ENCODE measurements around the gene CLP1.
"Not testable (repeated sequence)": the region's sequence is repeated elsewhere in the genome, so short reads cannot be mapped to it uniquely, and the experiment has no call there.

Gene CLP1

DNA sequence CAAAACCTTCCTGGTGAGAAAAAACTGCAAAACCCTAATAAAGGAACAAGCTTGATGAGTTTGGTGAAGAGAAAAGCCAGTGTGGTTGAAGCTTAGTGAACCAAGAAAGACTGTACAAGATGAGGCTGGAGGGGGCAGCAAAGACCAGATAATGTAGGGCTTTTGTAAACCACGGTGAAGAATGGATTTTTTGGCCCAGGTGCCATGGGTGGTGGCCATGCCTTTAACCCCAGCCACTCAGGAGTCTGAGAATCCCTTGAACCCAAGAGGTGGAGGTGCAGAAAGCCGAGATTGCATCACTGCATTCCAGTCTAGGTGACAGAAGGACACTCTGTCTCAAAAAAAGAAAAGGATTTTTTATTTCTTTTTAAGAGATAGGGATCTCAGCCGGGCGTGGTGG is 5.3 kb downstream of the CLP1 start:
- H3K4me1 Mint-ChIP-seq = peaks cover 14 to 32% of the 10 kb centered on the region in 2 donors
- H3K4me3 Mint-ChIP-seq = no peak overlapping the region
- H3K36me3 Mint-ChIP-seq = peaks cover 16 to 41% of the 10 kb centered on the region in 2 donors
- H3K9me3 Mint-ChIP-seq = no peaks in the 10 kb centered on the region
- no peak for DNase-seq
- H3K27ac Mint-ChIP-seq = no peak overlapping the region
- no peaks in the 10 kb centered on the region for H3K27me3 Mint-ChIP-seq
- no peak for ATAC-seq (replicated peaks)

- Mint-ChIP-seq H3K36me3 (peaks cover 20 to 41% of the 10 kb centered on the region in 2 donors), H3K4me1 (peaks cover 9 to 29% of the 10 kb centered on the region in 2 donors), H3K9me3 (no peaks in the 10 kb centered on the region), H3K27ac (no peak overlapping the region), H3K27me3 (no peaks in the 10 kb centered on the region), H3K4me3 (no peak overlapping the region)
- ATAC-seq (replicated peaks) (no peak), DNase-seq (no peak)
These were observed 6.4 kb downstream of the CLP1 start for GRCh38 chr11:57663975-57664374.

DNA sequence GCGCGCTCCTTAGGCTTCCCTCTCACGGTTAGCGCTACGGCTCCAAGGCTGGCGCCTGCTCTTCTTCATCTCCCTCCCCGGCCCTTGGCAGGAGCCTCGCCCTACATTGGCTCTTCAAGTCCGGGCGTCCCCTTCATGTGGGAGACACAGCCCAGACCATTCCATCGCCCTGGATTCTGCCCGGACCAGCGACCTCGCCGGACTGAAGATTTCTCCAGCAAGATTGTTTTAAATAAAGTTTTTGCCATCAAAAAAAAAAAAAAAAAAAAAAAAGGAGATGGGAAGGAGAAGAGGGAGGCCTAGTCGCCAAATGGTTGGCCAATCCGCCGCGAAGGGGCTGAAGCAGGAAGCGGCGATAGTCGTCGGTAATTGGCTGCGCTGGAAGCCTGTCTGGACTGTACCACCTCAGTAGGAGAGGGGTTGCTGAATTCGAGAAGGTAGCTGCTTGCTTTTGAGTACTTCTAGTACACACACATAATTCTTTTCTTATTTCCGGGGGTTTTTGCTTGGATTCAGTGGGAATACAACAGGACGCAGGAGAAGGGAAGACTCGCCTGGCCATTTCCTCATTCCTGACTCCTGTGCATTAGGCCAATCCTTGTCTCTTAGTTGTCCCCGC is 9.7 kb downstream of the CLP1 start:
- peak overlapping the region; percentile 100 for H3K27ac Mint-ChIP-seq
- peaks cover 17 to 19% of the 10 kb centered on the region in 2 donors for H3K36me3 Mint-ChIP-seq
- peak; percentile 69 to 73 for ATAC-seq (replicated peaks)

DNA sequence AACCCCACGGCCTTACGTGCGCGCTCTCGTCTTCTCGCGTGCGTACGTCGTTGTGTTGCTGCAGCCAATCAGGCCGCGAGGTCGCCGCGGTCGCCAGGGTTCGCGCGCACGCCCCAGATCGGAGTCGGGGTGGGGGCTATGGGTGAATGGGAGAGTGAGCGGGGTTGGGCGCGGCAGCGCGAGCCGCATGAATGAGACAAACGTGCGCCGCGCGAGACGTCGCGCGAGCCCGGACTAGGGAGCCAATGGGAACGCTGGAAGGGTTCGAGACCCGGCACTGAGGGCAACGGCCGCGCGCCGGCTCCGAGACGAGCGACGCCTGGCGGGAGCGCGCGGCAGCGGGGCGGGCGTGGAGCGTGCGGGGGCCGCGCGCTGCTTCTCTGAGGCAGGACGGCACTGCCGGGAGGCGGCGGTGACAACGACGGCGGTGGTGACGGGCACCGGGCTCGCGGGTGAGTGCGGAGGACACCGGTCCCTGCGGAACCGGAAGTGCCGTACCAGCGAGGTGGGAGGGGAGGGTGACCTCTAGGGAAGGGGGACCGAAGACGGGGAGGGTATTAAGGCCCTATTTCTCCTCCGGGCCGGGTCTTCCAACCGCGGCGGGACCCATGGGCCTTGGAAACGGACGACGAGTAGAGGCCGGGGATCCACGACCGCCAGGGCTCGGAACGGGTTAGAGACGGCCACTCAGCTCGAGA is 10.3 kb downstream of the CLP1 start, which contains the start of gene ZDHHC5:
ZDHHC5 (plus strand) TSS at position 379 of the 698 bp plus-strand sequence. CDS start 4,977 bp downstream, outside the sequence.
- peak; percentile 88 for ATAC-seq (replicated peaks)
- no peaks in the 10 kb centered on the region for H3K27me3 Mint-ChIP-seq

More for the DNA sequence above, 9.7 kb downstream of the CLP1 start:
- Mint-ChIP-seq H3K4me1 (peaks cover 18 to 41% of the 10 kb centered on the region in 2 donors), H3K27me3 (no peaks in the 10 kb centered on the region), H3K4me3 (peak overlapping the region; percentile 98 to 99), H3K9me3 (no peaks in the 10 kb centered on the region)
- peak; percentile 92 for DNase-seq

DNA sequence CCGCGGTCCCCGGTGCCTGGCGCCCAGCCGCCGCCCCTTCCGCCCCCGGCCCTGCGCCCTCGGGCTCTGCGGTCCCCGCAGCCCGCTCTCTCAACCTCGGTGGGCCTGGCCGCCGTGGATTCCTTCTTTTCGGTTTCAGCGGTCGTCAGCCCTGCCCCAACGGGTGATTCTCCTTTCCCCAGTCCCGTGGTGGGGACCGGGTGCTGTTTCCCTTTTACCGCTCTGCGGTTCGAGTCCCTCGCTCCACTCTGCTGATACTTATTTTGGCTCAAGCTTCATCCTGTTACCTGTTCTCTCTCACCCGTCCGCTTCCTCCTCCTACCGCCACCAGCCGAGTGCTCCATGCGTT is 10.8 kb downstream of the CLP1 start:
- ATAC-seq (replicated peaks) (peak; percentile 13 to 15), DNase-seq (peak; percentile 43)
- no peaks in the 10 kb centered on the region for H3K27me3 Mint-ChIP-seq
- peak overlapping the region; percentile 98 to 99 for H3K4me3 Mint-ChIP-seq
- H3K9me3 Mint-ChIP-seq = no peaks in the 10 kb centered on the region
- peaks cover 22 to 40% of the 10 kb centered on the region in 2 donors for H3K4me1 Mint-ChIP-seq
- peak overlapping the region; percentile 100 for H3K27ac Mint-ChIP-seq
- peaks cover 20 to 22% of the 10 kb centered on the region in 2 donors for H3K36me3 Mint-ChIP-seq

More for the DNA sequence above, 10.3 kb downstream of the CLP1 start, which contains the start of gene ZDHHC5:
- Mint-ChIP-seq H3K4me1 (peaks cover 19 to 37% of the 10 kb centered on the region in 2 donors), H3K9me3 (no peaks in the 10 kb centered on the region), H3K4me3 (peak within 1 kb of the TSS; percentile 98 to 99), H3K36me3 (peaks cover 16 to 17% of the 10 kb centered on the region in 2 donors), H3K27ac (peak within 1 kb of the TSS; percentile 100)
- DNase-seq = peak; percentile 100

DNA sequence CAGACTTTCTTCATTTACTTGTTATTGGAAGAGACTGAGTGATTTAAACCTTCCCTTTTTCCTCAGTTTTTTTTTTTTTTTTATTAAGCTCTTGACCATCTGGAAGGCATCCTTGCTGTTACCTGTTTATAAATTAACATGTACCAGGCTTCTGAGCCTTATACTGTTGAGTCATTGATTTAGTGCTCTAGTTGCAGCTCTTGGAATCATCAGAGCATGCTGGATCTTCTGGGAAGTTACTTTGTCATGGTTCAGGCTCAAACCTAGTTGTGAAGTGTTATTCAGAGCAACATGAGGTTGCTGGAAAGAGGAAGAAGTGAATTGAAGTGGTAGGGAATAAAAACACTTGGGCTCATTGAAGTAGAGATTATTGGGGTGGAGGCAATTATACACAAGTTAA is 16.7 kb downstream of the CLP1 start:
- Mint-ChIP-seq H3K4me1 (peaks cover 29 to 59% of the 10 kb centered on the region in 2 donors), H3K4me3 (no peak overlapping the region), H3K27ac (peak overlapping the region; percentile 66), H3K27me3 (no peaks in the 10 kb centered on the region), H3K36me3 (peaks cover 29 to 43% of the 10 kb centered on the region in 2 donors), H3K9me3 (no peaks in the 10 kb centered on the region)
- ATAC-seq (replicated peaks) = no peak
- no peak for DNase-seq

DNA sequence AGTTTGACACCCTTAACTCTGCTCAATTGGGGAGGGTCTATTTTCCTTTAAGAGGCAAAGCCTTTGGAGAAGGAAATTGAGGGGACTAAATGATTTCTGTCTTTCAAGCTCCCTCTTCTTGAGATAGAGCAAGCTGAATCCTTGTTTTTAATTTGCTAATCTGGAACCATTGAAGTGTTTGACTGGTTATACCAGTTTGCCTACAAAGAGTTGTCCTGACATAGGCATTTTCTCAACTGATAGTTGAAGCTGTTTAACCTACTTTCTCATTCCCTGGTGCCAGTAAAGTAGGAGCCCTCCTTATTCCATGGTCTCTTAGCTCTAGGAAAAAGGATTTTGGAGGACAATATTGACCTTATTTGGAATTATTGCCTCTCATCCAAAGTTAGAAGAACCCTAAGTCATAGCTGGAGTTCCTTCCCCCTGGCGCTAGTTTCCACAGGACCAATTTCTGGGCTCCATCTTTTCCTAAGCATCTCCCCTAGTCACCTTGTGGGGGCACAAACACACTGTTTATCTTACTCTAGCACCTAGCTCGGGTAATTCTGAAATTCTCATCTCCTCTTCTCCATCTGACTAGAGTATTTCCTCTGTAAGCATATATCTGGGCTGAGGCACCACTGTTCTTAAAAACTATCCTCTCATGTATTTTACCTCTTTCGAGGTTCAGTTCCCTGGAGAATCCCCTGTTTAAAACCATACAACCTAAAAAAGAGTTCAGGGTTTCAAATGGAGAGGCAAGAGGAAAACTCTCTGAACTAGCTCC is 17.8 kb downstream of the CLP1 start:
- H3K36me3 Mint-ChIP-seq = peaks cover 33 to 43% of the 10 kb centered on the region in 2 donors
- H3K4me3 Mint-ChIP-seq = no peak overlapping the region
- ATAC-seq (replicated peaks) (peak in 1 of 2 donors; percentile 53), DNase-seq (no peak)
- peak overlapping the region; percentile 77 for H3K27ac Mint-ChIP-seq
- H3K4me1 Mint-ChIP-seq = peaks cover 22 to 55% of the 10 kb centered on the region in 2 donors
- H3K9me3 Mint-ChIP-seq = no peaks in the 10 kb centered on the region
- H3K27me3 Mint-ChIP-seq = no peaks in the 10 kb centered on the region

DNA sequence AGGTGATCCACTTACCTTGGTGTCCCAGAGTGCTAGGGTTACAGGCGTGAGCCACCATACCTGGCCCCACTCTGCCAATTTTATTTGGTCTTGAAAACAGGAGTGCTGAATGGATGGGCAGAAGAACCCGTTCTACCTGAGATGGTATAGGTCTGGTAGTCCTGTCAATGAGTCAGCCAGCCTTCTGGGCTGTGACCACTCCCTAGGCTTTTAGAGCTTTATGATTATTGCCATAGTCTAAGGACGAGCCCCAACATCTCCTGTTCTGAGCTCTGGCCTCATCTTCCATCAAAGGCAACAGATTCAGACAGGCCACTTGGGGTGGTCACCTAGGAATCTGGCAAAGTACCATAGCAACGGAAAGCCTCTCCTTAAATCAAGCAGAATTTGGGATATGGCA is 21.8 kb downstream of the CLP1 start:
- Mint-ChIP-seq H3K36me3 (peaks cover 37 to 55% of the 10 kb centered on the region in 2 donors), H3K27me3 (no peaks in the 10 kb centered on the region), H3K27ac (no peak overlapping the region), H3K9me3 (no peaks in the 10 kb centered on the region), H3K4me1 (peaks cover 22 to 55% of the 10 kb centered on the region in 2 donors), H3K4me3 (no peak overlapping the region)
- ATAC-seq (replicated peaks) (no peak), DNase-seq (no peak)

DNA sequence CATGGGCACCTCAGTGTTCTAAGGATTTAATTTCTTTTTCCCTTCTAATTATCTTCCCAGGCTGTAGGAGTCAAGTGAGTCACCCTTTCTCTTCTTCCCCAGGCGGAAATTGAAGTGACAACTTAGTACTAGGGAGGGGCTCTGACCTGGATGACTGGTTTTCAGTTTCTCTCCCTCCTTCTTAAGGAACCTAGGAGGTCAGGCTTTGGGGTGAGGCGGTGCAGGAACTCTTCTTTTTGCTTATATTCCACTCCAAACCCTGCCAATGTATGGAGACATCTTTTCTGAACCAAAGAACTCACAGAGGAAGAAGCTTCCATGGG is 23.0 kb downstream of the CLP1 start:
- DNase-seq = no peak
- H3K4me1 Mint-ChIP-seq = peaks cover 19 to 50% of the 10 kb centered on the region in 2 donors
- H3K9me3 Mint-ChIP-seq = no peaks in the 10 kb centered on the region
- no peaks in the 10 kb centered on the region for H3K27me3 Mint-ChIP-seq
- ATAC-seq (replicated peaks) = no peak
- H3K27ac Mint-ChIP-seq = no peak overlapping the region
- no peak overlapping the region for H3K4me3 Mint-ChIP-seq
- peaks cover 45 to 62% of the 10 kb centered on the region in 2 donors for H3K36me3 Mint-ChIP-seq

GRCh38 chr11:57681168-57681567 is 23.6 kb downstream of the CLP1 start:
- no peak for DNase-seq
- Mint-ChIP-seq H3K4me3 (no peak overlapping the region), H3K27ac (no peak overlapping the region), H3K36me3 (peaks cover 48 to 59% of the 10 kb centered on the region in 2 donors), H3K4me1 (peaks cover 15 to 44% of the 10 kb centered on the region in 2 donors), H3K27me3 (no peaks in the 10 kb centered on the region), H3K9me3 (no peaks in the 10 kb centered on the region)
- no peak for ATAC-seq (replicated peaks)

DNA sequence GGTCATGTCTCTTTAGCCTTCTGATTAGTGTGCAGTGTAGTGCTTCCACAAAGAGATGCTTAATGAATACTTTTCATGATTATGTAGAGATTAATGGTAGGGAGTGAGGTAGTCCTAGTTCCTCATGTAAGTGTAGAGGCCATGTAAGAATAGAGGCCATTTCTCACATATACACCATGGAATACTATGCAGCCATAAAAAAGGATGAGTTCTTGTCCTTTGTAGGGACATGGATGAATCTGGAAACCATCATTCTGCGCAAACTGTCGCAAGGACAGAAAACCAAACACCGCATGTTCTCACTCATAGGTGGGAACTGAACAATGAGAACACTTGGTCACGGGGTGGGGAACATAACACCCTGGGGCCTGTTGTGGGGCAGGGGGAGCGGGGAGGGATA is 32.9 kb downstream of the CLP1 start:
- not testable (repeated sequence) for H3K27me3 Mint-ChIP-seq; H3K27ac Mint-ChIP-seq; DNase-seq; ATAC-seq (replicated peaks); H3K4me1 Mint-ChIP-seq; H3K4me3 Mint-ChIP-seq; H3K9me3 Mint-ChIP-seq
- H3K36me3 Mint-ChIP-seq = peaks cover 32 to 48% of the 10 kb centered on the region in 2 donors

DNA sequence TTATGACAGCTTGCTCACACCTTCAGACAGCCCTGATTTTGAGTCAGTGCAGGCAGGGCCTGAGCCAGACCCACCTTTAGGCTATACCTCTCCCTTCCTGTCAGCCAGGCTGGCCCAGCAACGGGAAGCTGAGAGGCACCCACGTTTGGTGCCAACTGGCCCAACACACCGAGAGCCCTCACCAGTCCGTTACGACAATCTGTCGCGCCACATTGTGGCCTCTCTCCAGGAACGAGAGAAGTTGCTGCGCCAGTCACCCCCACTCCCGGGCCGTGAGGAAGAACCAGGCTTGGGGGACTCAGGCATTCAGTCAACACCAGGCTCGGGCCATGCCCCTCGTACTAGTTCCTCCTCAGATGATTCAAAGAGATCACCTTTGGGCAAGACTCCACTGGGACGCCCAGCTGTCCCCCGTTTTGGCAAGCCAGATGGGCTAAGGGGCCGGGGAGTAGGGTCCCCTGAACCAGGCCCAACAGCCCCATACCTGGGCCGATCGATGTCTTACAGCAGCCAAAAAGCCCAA is 41.3 kb downstream of the CLP1 start:
- Mint-ChIP-seq H3K9me3 (no peaks in the 10 kb centered on the region), H3K4me3 (no peak overlapping the region), H3K27me3 (no peaks in the 10 kb centered on the region), H3K27ac (no peak overlapping the region), H3K4me1 (no peaks in the 10 kb centered on the region), H3K36me3 (peaks cover 32 to 33% of the 10 kb centered on the region in 2 donors)
- no peak for DNase-seq
- no peak for ATAC-seq (replicated peaks)

DNA sequence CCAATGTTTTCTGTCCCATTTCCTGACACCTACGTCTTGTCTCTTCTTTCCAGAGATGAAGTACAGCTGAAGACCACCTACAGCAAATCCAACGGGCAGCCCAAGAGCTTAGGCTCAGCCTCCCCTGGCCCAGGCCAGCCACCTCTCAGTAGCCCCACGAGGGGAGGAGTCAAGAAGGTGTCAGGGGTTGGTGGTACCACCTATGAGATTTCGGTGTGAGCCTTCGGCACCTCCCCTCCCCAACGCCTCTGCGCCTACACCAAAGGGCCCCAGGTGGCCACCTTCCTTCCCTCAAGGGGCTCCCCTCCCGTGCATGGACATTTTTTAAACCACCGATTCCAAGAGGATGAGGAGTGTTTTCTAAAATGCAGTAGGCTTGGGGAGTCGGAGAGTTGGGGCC is 42.3 kb downstream of the CLP1 start:
- no peak for ATAC-seq (replicated peaks)
- H3K4me3 Mint-ChIP-seq = no peak overlapping the region
- peaks cover 34 to 40% of the 10 kb centered on the region in 2 donors for H3K36me3 Mint-ChIP-seq

GRCh38 chr11:57700425-57700824 is 42.9 kb downstream of the CLP1 start:
- Mint-ChIP-seq H3K27ac (peak overlapping the region; percentile 72), H3K4me1 (no peaks in the 10 kb centered on the region), H3K27me3 (no peaks in the 10 kb centered on the region), H3K4me3 (no peak overlapping the region), H3K9me3 (no peaks in the 10 kb centered on the region), H3K36me3 (peaks cover 33 to 43% of the 10 kb centered on the region in 2 donors)
- DNase-seq (no peak), ATAC-seq (replicated peaks) (no peak)

More for the DNA sequence above, 42.3 kb downstream of the CLP1 start:
- peak overlapping the region; percentile 5 for H3K27ac Mint-ChIP-seq
- H3K4me1 Mint-ChIP-seq = no peaks in the 10 kb centered on the region
- H3K9me3 Mint-ChIP-seq = no peaks in the 10 kb centered on the region
- H3K27me3 Mint-ChIP-seq = no peaks in the 10 kb centered on the region
- no peak for DNase-seq
